ENCODE measurements around the gene TEX22. TPM values are rescaled to one million over a fixed set of nuclear protein-coding genes. Genes with fewer than 3 reads are reported as not detected.
"Not testable (repeated sequence)": the region's sequence is repeated elsewhere in the genome, so short reads cannot be mapped to it uniquely, and the experiment has no call there.

TEX22 gene
- total RNA-seq, 1 experiment from 2014 or later, result 0.67 TPM

DNA sequence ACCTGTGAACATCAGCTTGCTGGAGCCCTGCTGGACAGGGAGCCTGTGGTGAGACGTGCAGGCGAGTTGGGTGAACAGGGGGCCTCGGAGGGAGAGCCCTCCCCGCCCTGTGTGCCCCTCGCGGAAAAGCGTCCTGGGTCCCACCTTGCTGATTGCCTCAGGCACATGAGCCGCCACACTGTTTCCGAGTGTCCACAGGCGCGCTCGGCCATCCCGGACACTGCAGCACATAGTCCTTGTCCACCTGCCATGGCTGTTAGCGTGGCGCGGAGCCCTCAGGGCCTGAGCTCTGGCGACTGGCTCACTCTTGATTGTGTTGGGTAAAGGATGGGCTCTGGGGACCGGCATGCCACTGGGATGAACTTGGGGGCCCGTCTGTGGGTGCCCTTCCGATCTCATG is 43.8 kb upstream of the TEX22 start:
- Histone ChIP-seq H3K27ac (ENCODE audit: low read length) (no peak overlapping the region), H3K9me2 (replicated peaks; ENCODE audit: insufficient read depth, low read length) (no peaks in the 10 kb centered on the region), H3K27me3 (ENCODE audit: low read length) (no peaks in the 10 kb centered on the region), H3K4me3 (ENCODE audit: low read length) (no peak overlapping the region), H3K9me3 (ENCODE audit: low read length) (no peaks in the 10 kb centered on the region), H3K36me3 (ENCODE audit: insufficient read depth, low read length) (no peaks in the 10 kb centered on the region), H3K4me1 (ENCODE audit: low read length) (peaks cover 5% of the 10 kb centered on the region), H4K20me1 (ENCODE audit: insufficient read depth, low read depth, low read length) (peaks cover 41% of the 10 kb centered on the region; the same call in 1 of the 2 replicates), H3K9ac (ENCODE audit: low read length) (no peak overlapping the region), H3K79me2 (ENCODE audit: low read length) (no peaks in the 10 kb centered on the region), H3K4me2 (ENCODE audit: low read depth, low read length, poor library complexity, severe bottlenecking) (no peak overlapping the region), H2AFZ (ENCODE audit: low read length) (no peak overlapping the region)
- no peak for DNase-seq

- H3K4me3 ChIP-seq (ENCODE audit: low read length), result no peak overlapping the region
- no peak for DNase-seq
- no peaks in the 10 kb centered on the region for H3K27me3 ChIP-seq (ENCODE audit: low read length)
- H3K79me2 ChIP-seq (ENCODE audit: low read length), result no peaks in the 10 kb centered on the region
- H3K36me3 ChIP-seq (ENCODE audit: insufficient read depth, low read length), result no peaks in the 10 kb centered on the region
- H3K9ac ChIP-seq (ENCODE audit: low read length), result no peak overlapping the region
- no peaks in the 10 kb centered on the region for H3K9me2 ChIP-seq (replicated peaks; ENCODE audit: insufficient read depth, low read length)
- no peak overlapping the region for H3K27ac ChIP-seq (ENCODE audit: low read length)
- H3K4me2 ChIP-seq (ENCODE audit: low read depth, low read length, poor library complexity, severe bottlenecking), result no peak overlapping the region
- H3K9me3 ChIP-seq (ENCODE audit: low read length), result no peaks in the 10 kb centered on the region
- H2AFZ ChIP-seq (ENCODE audit: low read length), result no peak overlapping the region
- H4K20me1 ChIP-seq (ENCODE audit: insufficient read depth, low read depth, low read length), result peaks cover 39% of the 10 kb centered on the region; the same call in 1 of the 2 replicates
- peaks cover 5% of the 10 kb centered on the region for H3K4me1 ChIP-seq (ENCODE audit: low read length)
Measured at GRCh38 chr14:105355049-105355575, 43.2 kb upstream of the TEX22 start.

DNA sequence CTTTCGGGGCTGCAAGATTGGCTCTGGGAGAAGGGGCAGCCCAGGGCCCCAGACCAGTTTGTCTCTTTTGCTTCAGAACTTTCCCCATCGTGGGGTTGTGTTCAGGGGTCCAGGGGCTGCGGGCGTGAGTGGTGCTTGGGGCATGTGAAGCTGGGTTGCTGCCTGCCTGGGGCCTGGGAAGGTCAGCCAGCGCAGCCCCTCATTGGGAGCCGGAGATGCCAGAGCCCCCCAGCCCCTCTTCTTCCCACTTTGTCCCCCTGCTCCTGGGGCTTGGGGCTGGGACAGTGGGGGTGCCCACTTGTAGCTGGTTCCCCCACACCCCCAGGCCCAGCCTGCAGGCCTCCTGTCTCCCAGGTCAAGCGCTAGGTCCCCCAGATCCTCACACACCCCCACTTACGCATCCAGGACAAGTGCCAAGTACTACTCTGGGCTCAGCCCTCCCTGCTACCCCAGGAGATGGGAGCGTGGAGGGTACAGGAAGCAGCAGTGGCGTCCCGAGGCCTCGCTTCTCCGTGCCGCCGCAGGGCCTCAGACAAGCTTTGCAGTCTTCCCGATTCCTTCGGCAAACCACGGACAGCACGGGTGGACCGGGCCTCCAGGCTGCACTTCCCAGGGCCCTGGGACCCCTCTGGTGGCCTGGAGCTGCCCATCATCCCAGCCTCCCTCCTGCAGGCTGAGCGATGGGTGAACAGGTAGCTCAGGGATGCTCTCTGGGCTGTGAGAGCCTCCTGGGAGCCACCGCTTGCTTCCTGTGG is 42.3 kb upstream of the TEX22 start:
- no peaks in the 10 kb centered on the region for H3K9me3 ChIP-seq (ENCODE audit: low read length)
- H3K4me2 ChIP-seq (ENCODE audit: low read depth, low read length, poor library complexity, severe bottlenecking), result no peak overlapping the region
- no peak overlapping the region for H3K9ac ChIP-seq (ENCODE audit: low read length)
- no peaks in the 10 kb centered on the region for H3K36me3 ChIP-seq (ENCODE audit: insufficient read depth, low read length)
- no peaks in the 10 kb centered on the region for H3K9me2 ChIP-seq (replicated peaks; ENCODE audit: insufficient read depth, low read length)
- H3K27me3 ChIP-seq (ENCODE audit: low read length), result no peaks in the 10 kb centered on the region
- no peak overlapping the region for H3K4me3 ChIP-seq (ENCODE audit: low read length)
- H3K4me1 ChIP-seq (ENCODE audit: low read length), result peaks cover 5% of the 10 kb centered on the region
- no peaks in the 10 kb centered on the region for H3K79me2 ChIP-seq (ENCODE audit: low read length)
- DNase-seq, result no peak
- H4K20me1 ChIP-seq (ENCODE audit: insufficient read depth, low read depth, low read length), result peaks cover 40% of the 10 kb centered on the region; the same call in 1 of the 2 replicates
- H3K27ac ChIP-seq (ENCODE audit: low read length), result no peak overlapping the region
- no peak overlapping the region for H2AFZ ChIP-seq (ENCODE audit: low read length)

GRCh38 chr14:105356927-105357326 is 41.4 kb upstream of the TEX22 start:
- Histone ChIP-seq H3K4me2 (ENCODE audit: low read depth, low read length, poor library complexity, severe bottlenecking) (no peak overlapping the region), H3K27ac (ENCODE audit: low read length) (no peak overlapping the region), H3K4me3 (ENCODE audit: low read length) (no peak overlapping the region), H3K9me2 (replicated peaks; ENCODE audit: insufficient read depth, low read length) (no peaks in the 10 kb centered on the region), H3K36me3 (ENCODE audit: insufficient read depth, low read length) (no peaks in the 10 kb centered on the region), H3K27me3 (ENCODE audit: low read length) (no peaks in the 10 kb centered on the region), H3K79me2 (ENCODE audit: low read length) (no peaks in the 10 kb centered on the region), H4K20me1 (ENCODE audit: insufficient read depth, low read depth, low read length) (peaks cover 33% of the 10 kb centered on the region; the same call in 1 of the 2 replicates), H3K9me3 (ENCODE audit: low read length) (no peaks in the 10 kb centered on the region), H3K9ac (ENCODE audit: low read length) (no peak overlapping the region), H3K4me1 (ENCODE audit: low read length) (peaks cover 2% of the 10 kb centered on the region), H2AFZ (ENCODE audit: low read length) (no peak overlapping the region)
- no peak for DNase-seq

DNA sequence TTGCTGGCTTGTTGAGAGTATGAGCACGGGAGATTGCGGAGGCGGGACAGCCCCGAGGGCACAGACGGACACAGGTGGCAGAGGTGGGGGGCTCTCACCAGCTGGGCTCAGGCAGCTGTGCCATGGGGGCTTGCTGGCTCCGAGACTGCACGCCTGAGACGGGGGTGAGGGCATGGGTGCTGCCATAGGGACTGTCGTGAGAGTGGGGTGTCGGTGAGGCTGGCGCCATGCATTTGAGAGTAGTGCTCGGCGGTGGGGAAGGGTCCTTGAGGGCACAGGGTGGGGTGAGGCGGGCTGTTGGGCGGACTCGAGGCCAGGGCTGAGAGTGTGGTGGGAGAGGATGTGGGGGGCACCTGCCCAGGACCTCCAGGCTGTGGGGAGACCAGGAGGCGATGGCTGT is 40.7 kb upstream of the TEX22 start:
- Histone ChIP-seq H3K4me3 (ENCODE audit: low read length) (no peak overlapping the region), H3K27ac (ENCODE audit: low read length) (no peak overlapping the region), H3K79me2 (ENCODE audit: low read length) (no peaks in the 10 kb centered on the region), H3K4me2 (ENCODE audit: low read depth, low read length, poor library complexity, severe bottlenecking) (no peak overlapping the region), H3K9me2 (replicated peaks; ENCODE audit: insufficient read depth, low read length) (no peaks in the 10 kb centered on the region), H2AFZ (ENCODE audit: low read length) (no peak overlapping the region), H3K9me3 (ENCODE audit: low read length) (no peaks in the 10 kb centered on the region), H3K9ac (ENCODE audit: low read length) (no peak overlapping the region), H4K20me1 (ENCODE audit: insufficient read depth, low read depth, low read length) (peaks cover 29% of the 10 kb centered on the region; the same call in 1 of the 2 replicates), H3K27me3 (ENCODE audit: low read length) (no peaks in the 10 kb centered on the region), H3K36me3 (ENCODE audit: insufficient read depth, low read length) (no peaks in the 10 kb centered on the region), H3K4me1 (ENCODE audit: low read length) (no peaks in the 10 kb centered on the region)
- DNase-seq, result no peak

DNA sequence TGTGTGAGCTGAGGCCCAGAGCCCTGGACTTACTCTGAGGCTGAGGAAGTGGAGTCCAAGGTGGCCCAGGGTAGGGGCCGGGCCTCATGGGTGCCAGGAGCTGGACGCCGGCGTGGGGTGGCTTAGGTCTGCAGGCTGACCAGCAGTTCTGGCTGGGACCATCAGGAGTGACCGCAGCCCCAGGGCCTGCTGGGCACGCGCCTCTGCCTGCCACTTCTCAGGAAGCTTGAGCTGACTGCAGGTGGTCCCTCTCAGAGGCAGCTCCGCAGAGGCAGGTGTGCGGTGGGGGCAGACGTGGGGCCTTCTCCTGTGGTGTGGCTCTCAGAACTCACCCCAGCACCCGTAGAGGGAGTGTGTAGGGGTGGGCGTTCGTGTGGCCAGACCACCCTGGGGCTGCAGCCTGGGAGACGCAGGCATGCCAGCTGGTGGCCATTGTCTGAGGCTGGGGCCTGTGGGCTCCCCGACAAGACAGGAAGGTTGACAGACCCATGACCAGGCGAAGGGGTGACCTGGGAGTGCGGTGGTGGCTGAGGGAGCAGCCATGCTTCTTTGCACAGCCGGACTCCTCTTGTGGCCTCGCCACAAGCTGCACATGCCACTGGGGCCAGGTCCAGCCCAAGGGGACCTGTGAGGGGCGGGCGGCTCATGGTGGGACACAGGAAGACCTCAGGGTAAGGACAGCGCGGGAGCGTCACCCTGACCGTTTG is 40.0 kb upstream of the TEX22 start:
- Histone ChIP-seq H3K27me3 (ENCODE audit: low read length) (no peaks in the 10 kb centered on the region), H3K4me3 (ENCODE audit: low read length) (no peak overlapping the region), H3K4me2 (ENCODE audit: low read depth, low read length, poor library complexity, severe bottlenecking) (no peak overlapping the region), H3K9me3 (ENCODE audit: low read length) (no peaks in the 10 kb centered on the region), H3K36me3 (ENCODE audit: insufficient read depth, low read length) (no peaks in the 10 kb centered on the region), H3K4me1 (ENCODE audit: low read length) (no peaks in the 10 kb centered on the region), H3K27ac (ENCODE audit: low read length) (no peak overlapping the region), H3K9me2 (replicated peaks; ENCODE audit: insufficient read depth, low read length) (no peaks in the 10 kb centered on the region), H4K20me1 (ENCODE audit: insufficient read depth, low read depth, low read length) (peaks cover 30% of the 10 kb centered on the region; the same call in 1 of the 2 replicates), H3K79me2 (ENCODE audit: low read length) (no peaks in the 10 kb centered on the region), H2AFZ (ENCODE audit: low read length) (no peak overlapping the region), H3K9ac (ENCODE audit: low read length) (no peak overlapping the region)
- no peak for DNase-seq

- H3K9ac ChIP-seq (ENCODE audit: low read length), result no peak overlapping the region
- no peaks in the 10 kb centered on the region for H3K4me1 ChIP-seq (ENCODE audit: low read length)
- no peaks in the 10 kb centered on the region for H3K9me2 ChIP-seq (replicated peaks; ENCODE audit: insufficient read depth, low read length)
- no peaks in the 10 kb centered on the region for H3K27me3 ChIP-seq (ENCODE audit: low read length)
- H3K27ac ChIP-seq (ENCODE audit: low read length), result no peak overlapping the region
- DNase-seq, result no peak
- no peak overlapping the region for H3K4me3 ChIP-seq (ENCODE audit: low read length)
- peaks cover 35% of the 10 kb centered on the region; the same call in 1 of the 2 replicates for H4K20me1 ChIP-seq (ENCODE audit: insufficient read depth, low read depth, low read length)
- no peaks in the 10 kb centered on the region for H3K9me3 ChIP-seq (ENCODE audit: low read length)
- H3K36me3 ChIP-seq (ENCODE audit: insufficient read depth, low read length), result no peaks in the 10 kb centered on the region
- H3K79me2 ChIP-seq (ENCODE audit: low read length), result no peaks in the 10 kb centered on the region
- H3K4me2 ChIP-seq (ENCODE audit: low read depth, low read length, poor library complexity, severe bottlenecking), result no peak overlapping the region
- no peak overlapping the region for H2AFZ ChIP-seq (ENCODE audit: low read length)
Measured at GRCh38 chr14:105358943-105359342, 39.4 kb upstream of the TEX22 start.

GRCh38 chr14:105361412-105361811 is 36.9 kb upstream of the TEX22 start:
- H3K27ac ChIP-seq (ENCODE audit: low read length); H3K9ac ChIP-seq (ENCODE audit: low read length); H3K4me1 ChIP-seq (ENCODE audit: low read length); H3K4me3 ChIP-seq (ENCODE audit: low read length); H2AFZ ChIP-seq (ENCODE audit: low read length); H3K9me2 ChIP-seq (replicated peaks; ENCODE audit: insufficient read depth, low read length); DNase-seq; H3K4me2 ChIP-seq (ENCODE audit: low read depth, low read length, poor library complexity, severe bottlenecking); H3K79me2 ChIP-seq (ENCODE audit: low read length); H3K9me3 ChIP-seq (ENCODE audit: low read length); H3K27me3 ChIP-seq (ENCODE audit: low read length); H3K36me3 ChIP-seq (ENCODE audit: insufficient read depth, low read length): not testable (repeated sequence)
- H4K20me1 ChIP-seq (ENCODE audit: insufficient read depth, low read depth, low read length), result peaks cover 25% of the 10 kb centered on the region; the same call in 1 of the 2 replicates
